SK-N-SH treated with all-trans-retinoic acid at 6 μM for 48 hours (cell line): ENCODE measurements around the gene GSE1.

Source experiments
- ARNTL ChIP-seq: fragments of 450-650 bp; formaldehyde crosslinking; IDR thresholded peaks from 2 replicates; pipeline ENCODE4 v1.5.0; 2020; ENCODE audit warnings: low read depth, mild to moderate bottlenecking, moderate library complexity, borderline replicate concordance
- CSDC2 ChIP-seq: fragments of 250-450 bp; sonication (Bioruptor Pico); IDR thresholded peaks from 2 replicates; pipeline ENCODE4 v1.5.0; 2020; ENCODE audit warnings: mild to moderate bottlenecking, moderate library complexity
- CSRNP3 ChIP-seq: fragments of 250-450 bp; sonication (Bioruptor Pico); IDR thresholded peaks from 2 replicates; pipeline ENCODE4 v1.5.1; 2021; ENCODE audit warnings: mild to moderate bottlenecking, moderate library complexity
- GLIS3 ChIP-seq: fragments of 250-450 bp; sonication (Bioruptor Pico); IDR thresholded peaks from 2 replicates; pipeline ENCODE4 v1.5.0; 2020; ENCODE audit warnings: mild to moderate bottlenecking, moderate library complexity
- OSR1 ChIP-seq: fragments of 250-450 bp; sonication (Bioruptor Pico); IDR thresholded peaks from 2 replicates; pipeline ENCODE4 v1.8.0; 2022; ENCODE audit warnings: moderate library complexity, mild to moderate bottlenecking, inconsistent platforms
- RARB ChIP-seq: fragments of 250-450 bp; sonication (Bioruptor Pico); IDR thresholded peaks from 2 replicates; pipeline ENCODE4 v1.8.0; 2021; ENCODE audit warnings: mild to moderate bottlenecking, moderate library complexity
- ZFP30 ChIP-seq: fragments of 450-650 bp; formaldehyde crosslinking; IDR thresholded peaks from 2 replicates; pipeline ENCODE4 v1.5.0; 2022; ENCODE audit warnings: mild to moderate bottlenecking, moderate library complexity
- ZNF565 ChIP-seq: fragments of 450-650 bp; formaldehyde crosslinking; conservative IDR thresholded peaks from 2 replicates; pipeline ENCODE4 v1.5.0; 2020; ENCODE audit warnings: low read depth, mild to moderate bottlenecking, moderate library complexity
- ZNF8 ChIP-seq: fragments of 450-650 bp; formaldehyde crosslinking; IDR thresholded peaks from 2 replicates; pipeline ENCODE4 v1.5.0; 2020; ENCODE audit warnings: mild to moderate bottlenecking, moderate library complexity

GRCh38 chr16:85579923-85580580 is 33.1 kb upstream of the GSE1 start:
- TF ChIP-seq ARNTL (CRISPR knock-in tag), result no peak
- no peak for TF ChIP-seq CSRNP3 (CRISPR knock-in tag)
- TF ChIP-seq RARB (CRISPR knock-in tag), result no peak
- TF ChIP-seq GLIS3 (CRISPR knock-in tag), result no peak
- TF ChIP-seq ZNF8 (CRISPR knock-in tag), result no peak
- no peak for TF ChIP-seq CSDC2
- no peak for TF ChIP-seq ZFP30 (CRISPR knock-in tag)
- no peak for TF ChIP-seq ZNF565
- TF ChIP-seq OSR1 (CRISPR knock-in tag), result no peak
